ENCODE results near the gene ZNF524. TPM values are rescaled to one million over a fixed set of nuclear protein-coding genes. Genes with fewer than 3 reads are reported as not detected.

The ZNF524 gene
- total and polyA plus RNA-seq, 10 of the 15 experiments (the other 5 are each of a cell fraction or from before 2014, with no cell fraction given) = 0.47 to 18.6 (median 12.4) TPM; not detected in 1

GRCh38 chr19:55640043-55640576 is 40.0 kb downstream of the ZNF524 start (continued):
- TF ChIP-seq CTCF (IDR thresholded peaks at IDR 0.05 in 2 of 3, conservative IDR thresholded peaks at IDR 0.05 in 1 of 3; ENCODE audit: control insufficient read depth in 2 of 3, extremely low read depth in 1 of 3, insufficient read depth in 1 of 3, low read depth in 3 of 3, low read length in 3 of 3) (peak in 2 of 3 experiments; percentile 8 to 40; a peak in 4 of 6 replicates), MYC (IDR thresholded peaks at IDR 0.05; ENCODE audit: insufficient read depth, insufficient read length, insufficient replicate concordance, low read length, severe bottlenecking) (peak; percentile 26)

- 0 out of 4 replicates have a peak, but pooled peaks cover 0 to 2% of the 10 kb centered on the region in 2 experiments for H3K36me3 ChIP-seq (ENCODE audit: control insufficient read depth in 2 of 2, insufficient read depth in 2 of 2, low read length in 1 of 2)
- no peaks in the 10 kb centered on the region for H4K20me1 ChIP-seq (ENCODE audit: control insufficient read depth, insufficient read depth)
- DNase-seq (ENCODE audit: low read depth, low spot score) = no peak
- BruUV-seq (replicated peaks) = no TSS peak
- ChIA-PET CTCF (no interaction called here), SMC1A (ENCODE audit: uncharacterized antibody, unreplicated experiment) (no interaction called here), POLR2A (interaction anchor here (0.6 to 2.1 kb wide), 4 partner anchors 9 to 1314 kb away, joined by 3 to 6 read pairs (median 5); no protein-coding TSS in a partner anchor), RAD21 (ENCODE audit: unreplicated experiment) (no interaction called here)
- under 1% methylated on average over 64 of the region's 89 CpGs for WGBS (ENCODE audit: insufficient coverage, insufficient replicate concordance, low lambda C conversion rate, missing lambda C conversion rate)
- no peaks in the 10 kb centered on the region for H3K9me3 ChIP-seq (replicated peaks; ENCODE audit: control insufficient read depth, insufficient read depth, low read length)
- peak within 1 kb of the TSS; percentile 64 for H3K27ac ChIP-seq (ENCODE audit: control insufficient read depth, insufficient read depth)
- no peak for FAIRE-seq
- H2AFZ ChIP-seq (ENCODE audit: control insufficient read depth, low read depth, low read length) = peak within 1 kb of the TSS; percentile 39; the same call in 1 of the 2 replicates
- peak within 1 kb of the TSS; percentile 95 for H3K4me3 ChIP-seq
- peak; percentile 48 for ATAC-seq
- H3K27me3 ChIP-seq (replicated peaks in 1 of 2; ENCODE audit: control insufficient read depth in 2 of 2, insufficient read depth in 2 of 2, low read length in 1 of 2) = no peaks in the 10 kb centered on the region
- peaks cover 68% of the 10 kb centered on the region for H3K79me2 ChIP-seq (ENCODE audit: control insufficient read depth, insufficient read depth, low read length)
- in situ Hi-C loops (cut with MboI) (no loop called here), intact Hi-C loops (cut with micrococcal nuclease; ENCODE audit: unreplicated experiment) (loop anchor here (5.0 kb wide), 2 partner anchors 36 to 38 kb away; partner anchors contain the start of genes EPN1 and ZNF524)
- H3K9ac ChIP-seq (ENCODE audit: control insufficient read depth, insufficient read depth, low read length) = peak within 1 kb of the TSS; percentile 86
- peak within 1 kb of the TSS; percentile 97 for H3K4me2 ChIP-seq (ENCODE audit: control insufficient read depth, insufficient read depth)
- peaks cover 43% of the 10 kb centered on the region for H3K4me1 ChIP-seq (ENCODE audit: control insufficient read depth, insufficient read depth, low read length)
- no peak for TF ChIP-seq RAD21 (IDR thresholded peaks at IDR 0.05; ENCODE audit: insufficient read depth, low read depth, low read length)
- TF ChIP-seq CHD2 (IDR thresholded peaks at IDR 0.05; ENCODE audit: borderline replicate concordance, low read depth, low read length) = 0 out of 2 replicates have a peak, but pooled peaks have one; percentile 13
- TF ChIP-seq BCL3 (IDR thresholded peaks at IDR 0.05; ENCODE audit: borderline replicate concordance, insufficient read depth, low read depth, low read length, poor library complexity, severe bottlenecking) = peak; percentile 72
- TF ChIP-seq E2F8 (IDR thresholded peaks at IDR 0.05; ENCODE audit: low read depth, partially characterized antibody) = no peak
- TF ChIP-seq BHLHE40 (IDR thresholded peaks at IDR 0.05; ENCODE audit: borderline replicate concordance in 1 of 2, low read depth in 2 of 2, low read length in 1 of 2) = peak in 1 of 2 experiments; percentile 56; a peak in 1 of 4 replicates
- TF ChIP-seq NFYA (IDR thresholded peaks at IDR 0.05; ENCODE audit: borderline replicate concordance, low read depth, low read length) = no peak
- TF ChIP-seq ATF3 (IDR thresholded peaks at IDR 0.05; ENCODE audit: borderline replicate concordance, extremely low read depth, low read depth, low read length) = no peak
- TF ChIP-seq ZNF384 (IDR thresholded peaks at IDR 0.05; ENCODE audit: borderline replicate concordance, low read depth, low read length) = no peak
- TF ChIP-seq ATF7 (IDR thresholded peaks at IDR 0.05; ENCODE audit: low read depth) = no peak
Measured at GRCh38 chr19:55640577-55641425, 40.7 kb downstream of the ZNF524 start, which contains the start of gene ZNF580. Gene ZNF580, plus strand, starts transcription at chr19:55641002. Its CDS starts 1,507 bp downstream, at chr19:55642509.

Data from GM12878 (cell line).